PC-3 (cell line): ENCODE results near the gene RASD2. TPM values are rescaled to one million over a fixed set of nuclear protein-coding genes. Genes with fewer than 3 reads are reported as not detected.

Source experiments
- ATAC-seq: fragments of 200-7000 bp; cut with Tn5 transposase; 2 replicates; pipeline ENCODE4 v1.9.1; 2020; ENCODE audit warnings: mild to moderate bottlenecking, moderate library complexity
- BruUV-seq: library from RNA; stranded (reverse); fragments of 400-500 nt; replicated peaks from 2 replicates; lab custom pipeline; 2021; lab: Mats Ljungman, UMichigan
- CTCF ChIA-PET: fragments of 300-600 bp; sonication (Branson Sonifier 250); formaldehyde crosslinking; loops from one replicate; lab custom pipeline; 2022; ENCODE audit warnings: antibody characterized with exemption; lab: Charles Lee
- POLR2A ChIA-PET: fragments of 300-600 bp; sonication (Branson Sonifier 250); formaldehyde crosslinking; loops from one replicate; lab custom pipeline; 2022; ENCODE audit warnings: antibody characterized with exemption; ENCODE audit not compliant: unreplicated experiment; lab: Charles Lee
- DNase-seq: peaks from one replicate; pipeline ENCODE4 v3.0.0-alpha.2; 2015
- H2AFZ ChIP-seq: fragments of 300-600 bp; sonication (generic); 2 replicates; pipeline ENCODE4 v1.6.0; 2016; ENCODE audit warnings: antibody characterized with exemption, low read length
- H3F3A ChIP-seq: fragments of 300-600 bp; sonication (generic); one replicate; pipeline ENCODE4 v1.6.0; 2017; ENCODE audit warnings: antibody characterized with exemption, low read length, control low read depth, mild to moderate bottlenecking; ENCODE audit not compliant: unreplicated experiment
- H3K27ac ChIP-seq: fragments of 300-600 bp; sonication (generic); 2 replicates; pipeline ENCODE4 v1.5.1; 2016; ENCODE audit warnings: mild to moderate bottlenecking, low read length
- H3K27me3 ChIP-seq: fragments of 300-600 bp; sonication (generic); 2 replicates; pipeline ENCODE4 v1.6.1; 2016; ENCODE audit warnings: low read length, mixed read lengths
- H3K36me3 ChIP-seq: fragments of 300-600 bp; sonication (generic); 2 replicates; pipeline ENCODE4 v1.6.1; 2016; ENCODE audit warnings: low read depth, mixed run types, low read length, mixed read lengths
- H3K4me1 ChIP-seq: fragments of 300-600 bp; sonication (generic); 2 replicates; pipeline ENCODE4 v1.5.1; 2016; ENCODE audit warnings: low read length; ENCODE audit not compliant: insufficient read depth
- H3K4me2 ChIP-seq: fragments of 300-600 bp; sonication (generic); 2 replicates; pipeline ENCODE4 v1.6.0; 2016; ENCODE audit warnings: low read length
- H3K4me3 ChIP-seq: fragments of 300-600 bp; sonication (generic); 2 replicates; pipeline ENCODE4 v1.5.1; 2016; ENCODE audit warnings: mild to moderate bottlenecking, low read length, mixed read lengths
- H3K79me2 ChIP-seq: fragments of 300-600 bp; sonication (generic); 2 replicates; pipeline ENCODE4 v1.6.1; 2017; ENCODE audit warnings: low read length, mixed read lengths
- H3K9ac ChIP-seq: fragments of 300-600 bp; sonication (generic); 2 replicates; pipeline ENCODE4 v1.6.0; 2016; ENCODE audit warnings: mild to moderate bottlenecking, low read length
- H3K9me2 ChIP-seq: fragments of 300-600 bp; sonication (generic); replicated peaks from 2 replicates; pipeline ENCODE4 v1.6.1; 2016; ENCODE audit warnings: mixed run types, low read length, mixed read lengths
- H3K9me3 ChIP-seq: fragments of 300-600 bp; sonication (generic); 2 replicates; pipeline ENCODE4 v1.6.1; 2016; ENCODE audit warnings: low read length, mixed read lengths
- H4K20me1 ChIP-seq: fragments of 300-600 bp; sonication (generic); 2 replicates; pipeline ENCODE4 v1.6.1; 2016; ENCODE audit warnings: low read length, mixed read lengths
- CTCF ChIP-seq: fragments of 300-600 bp; sonication (generic); conservative IDR thresholded peaks from 2 replicates; pipeline ENCODE4 v1.5.1; 2017; ENCODE audit warnings: antibody characterized with exemption, low read depth, mild to moderate bottlenecking, low read length
- EZH2 ChIP-seq: fragments of 300-600 bp; sonication (generic); IDR thresholded peaks from one replicate; pipeline ENCODE4 v1.6.1; 2017; ENCODE audit warnings: antibody characterized with exemption, mild to moderate bottlenecking, low read length; ENCODE audit not compliant: unreplicated experiment
- EZH2phosphoT487 ChIP-seq: fragments of 300-600 bp; sonication (generic); IDR thresholded peaks from 2 replicates; pipeline ENCODE4 v1.6.1; 2018; ENCODE audit warnings: mild to moderate bottlenecking, antibody characterized with exemption, low read length, borderline replicate concordance
- intact Hi-C: fragments of 100-400 bp; cut with micrococcal nuclease; formaldehyde crosslinking; loops from 2 replicates; pipeline ENCODE4 v1.9.0; 2023
- total RNA-seq: library from RNA; depleted of rRNA; stranded (reverse); fragments of >200 nt; gene quantifications from 2 replicates; pipeline ENCODE4 v1.2.3, GENCODE V29; 2014

The RASD2 gene
- total RNA-seq, 1 experiment from 2014 or later, result 0.07 TPM

GRCh38 chr22:35531676-35532075 lies 9.0 kb upstream of the RASD2 start:
- Histone ChIP-seq H2AFZ (no peak overlapping the region), H4K20me1 (no peaks in the 10 kb centered on the region), H3K4me3 (no peak overlapping the region), H3K9me2 (no peaks in the 10 kb centered on the region), H3K27me3 (no peaks in the 10 kb centered on the region), H3F3A (no peaks in the 10 kb centered on the region), H3K36me3 (no peaks in the 10 kb centered on the region), H3K9me3 (no peaks in the 10 kb centered on the region), H3K4me1 (no peaks in the 10 kb centered on the region; the same call in 1 of the 2 replicates), H3K27ac (no peak overlapping the region), H3K9ac (no peak overlapping the region), H3K4me2 (no peak overlapping the region), H3K79me2 (no peaks in the 10 kb centered on the region)
- no peak for DNase-seq
- CTCF ChIA-PET, result no interaction called here
- no TSS peak for BruUV-seq
- intact Hi-C loops, result no loop called here
- POLR2A ChIA-PET, result no interaction called here
- TF ChIP-seq CTCF (no peak), EZH2phosphoT487 (no peak), EZH2 (no peak)
- ATAC-seq, result no peak

GRCh38 chr22:35533365-35534029 lies 7.1 kb upstream of the RASD2 start:
- no peak for TF ChIP-seq EZH2
- no peak for TF ChIP-seq CTCF
- no peak for TF ChIP-seq EZH2phosphoT487
- Histone ChIP-seq H3K36me3 (no peaks in the 10 kb centered on the region), H4K20me1 (no peaks in the 10 kb centered on the region), H2AFZ (no peak overlapping the region), H3K9me3 (no peaks in the 10 kb centered on the region), H3K4me3 (no peak overlapping the region), H3K9me2 (no peaks in the 10 kb centered on the region), H3F3A (no peaks in the 10 kb centered on the region), H3K79me2 (no peaks in the 10 kb centered on the region), H3K27ac (no peak overlapping the region), H3K4me2 (no peak overlapping the region), H3K4me1 (no peaks in the 10 kb centered on the region; the same call in 1 of the 2 replicates), H3K9ac (no peak overlapping the region), H3K27me3 (no peaks in the 10 kb centered on the region)
- POLR2A ChIA-PET, result no interaction called here
- intact Hi-C loops, result no loop called here
- no peak for ATAC-seq
- no TSS peak for BruUV-seq
- CTCF ChIA-PET, result no interaction called here
- DNase-seq, result no peak

- Histone ChIP-seq H3K9me3 (no peaks in the 10 kb centered on the region), H3K4me1 (no peaks in the 10 kb centered on the region; the same call in 1 of the 2 replicates), H3K4me2 (no peak overlapping the region), H3K4me3 (no peak overlapping the region), H3K9ac (no peak overlapping the region), H3K79me2 (no peaks in the 10 kb centered on the region), H3K27ac (no peak overlapping the region), H3K27me3 (no peaks in the 10 kb centered on the region), H3K36me3 (no peaks in the 10 kb centered on the region), H3F3A (no peaks in the 10 kb centered on the region), H4K20me1 (no peaks in the 10 kb centered on the region), H2AFZ (no peak overlapping the region), H3K9me2 (no peaks in the 10 kb centered on the region)
- CTCF ChIA-PET, result no interaction called here
- intact Hi-C loops, result no loop called here
- BruUV-seq, result no TSS peak
- no peak for ATAC-seq
- DNase-seq, result no peak
- TF ChIP-seq EZH2, result no peak
- TF ChIP-seq EZH2phosphoT487, result no peak
- TF ChIP-seq CTCF, result no peak
- POLR2A ChIA-PET, result no interaction called here
Measured at GRCh38 chr22:35534091-35534490, 6.5 kb upstream of the RASD2 start.
